Stimulated activated CD8-positive, alpha-beta memory T cell treated with anti-CD3 and anti-CD28 coated beads, Interleukin-4, amount 100 ng/mL, for 24 hours (primary cell): ENCODE data around the gene CREB5.

Experiments used
- DNase-seq: peaks from one replicate; pipeline ENCODE4 v3.0.0-alpha.2; 2020; ENCODE audit warnings: low read depth

Gene CREB5

GRCh38 chr7:28479507-28479947, 67.2 kb downstream of the CREB5 start:
- no peak for DNase-seq

- DNase-seq, result no peak
Measured at GRCh38 chr7:28480595-28480994, 68.3 kb downstream of the CREB5 start.

- no peak for DNase-seq
Measured at GRCh38 chr7:28481091-28481926, 69.0 kb downstream of the CREB5 start.

GRCh38 chr7:28483112-28483511, 70.8 kb downstream of the CREB5 start:
- no peak for DNase-seq

- no peak for DNase-seq
Measured at GRCh38 chr7:28483908-28484605, 71.7 kb downstream of the CREB5 start.

GRCh38 chr7:28484606-28484935, 72.3 kb downstream of the CREB5 start:
- no peak for DNase-seq

- DNase-seq, result no peak
Measured at GRCh38 chr7:28487487-28487886, 75.2 kb downstream of the CREB5 start.

GRCh38 chr7:28488061-28488791, 75.9 kb downstream of the CREB5 start:
- no peak for DNase-seq

GRCh38 chr7:28490831-28491230, 78.5 kb downstream of the CREB5 start:
- no peak for DNase-seq

GRCh38 chr7:28493477-28493876, 81.2 kb downstream of the CREB5 start:
- no peak for DNase-seq

GRCh38 chr7:28497009-28497408, 84.7 kb downstream of the CREB5 start:
- DNase-seq, result no peak

GRCh38 chr7:28498636-28499035, 86.3 kb downstream of the CREB5 start:
- no peak for DNase-seq

GRCh38 chr7:28500138-28500537, 87.8 kb downstream of the CREB5 start:
- no peak for DNase-seq

- DNase-seq, result no peak
Measured at GRCh38 chr7:28502408-28502807, 90.1 kb downstream of the CREB5 start.

GRCh38 chr7:28503396-28503795, 91.1 kb downstream of the CREB5 start:
- DNase-seq, result no peak

GRCh38 chr7:28505014-28505413, 92.7 kb downstream of the CREB5 start:
- no peak for DNase-seq

GRCh38 chr7:28505867-28506266, 93.5 kb downstream of the CREB5 start:
- DNase-seq, result no peak

GRCh38 chr7:28507525-28508282, 95.4 kb downstream of the CREB5 start:
- no peak for DNase-seq

GRCh38 chr7:28509251-28510025, 97.1 kb downstream of the CREB5 start:
- DNase-seq, result no peak

GRCh38 chr7:28510026-28510369, 97.7 kb downstream of the CREB5 start:
- no peak for DNase-seq

- no peak for DNase-seq
Measured at GRCh38 chr7:28512668-28513440, 100.5 kb downstream of the CREB5 start.
